ENCODE data around the gene TRAF2.
"Not testable (repeated sequence)": the region's sequence is repeated elsewhere in the genome, so short reads cannot be mapped to it uniquely, and the experiment has no call there.

GRCh38 chr9:136869611-136870010, 16.7 kb upstream of the TRAF2 start:
- TF ChIP-seq CTCF (IDR thresholded peaks at IDR 0.05); FOSL2 (IDR thresholded peaks at IDR 0.05); FOSL2 (CRISPR knock-in tag; IDR thresholded peaks at IDR 0.05); JUN (IDR thresholded peaks at IDR 0.05); MAX (IDR thresholded peaks at IDR 0.05); POLR2A (IDR thresholded peaks at IDR 0.05; ENCODE audit: low read length); EHMT2 (IDR thresholded peaks at IDR 0.05; ENCODE audit: low read depth); USF2 (IDR thresholded peaks at IDR 0.05); MAFK (IDR thresholded peaks at IDR 0.05; ENCODE audit: partially characterized antibody); CHD2 (IDR thresholded peaks at IDR 0.05; ENCODE audit: low read length, partially characterized antibody): not testable (repeated sequence)
